GM19455 (cell line): Measurements from ENCODE around the gene KCNAB2.
"Not testable (repeated sequence)": the region's sequence is repeated elsewhere in the genome, so short reads cannot be mapped to it uniquely, and the experiment has no call there.

ENCODE experiments used
- ATAC-seq: cut with Tn5 transposase; IDR thresholded peaks from one replicate; pipeline ENCODE4 v1.9.1; 2021; ENCODE audit not compliant: unreplicated experiment

KCNAB2 gene

GRCh38 chr1:6009120-6010040, 36.3 kb upstream of the KCNAB2 start:
- ATAC-seq = no peak

- ATAC-seq = no peak
These were observed 35.1 kb upstream of the KCNAB2 start for GRCh38 chr1:6010554-6010953.

GRCh38 chr1:6011161-6011945, 34.3 kb upstream of the KCNAB2 start:
- ATAC-seq = no peak

GRCh38 chr1:6011946-6012258, 33.8 kb upstream of the KCNAB2 start:
- ATAC-seq = no peak

- no peak for ATAC-seq
These were observed 33.0 kb upstream of the KCNAB2 start for GRCh38 chr1:6012529-6013318.

GRCh38 chr1:6013491-6013890, 32.2 kb upstream of the KCNAB2 start:
- ATAC-seq = no peak

- ATAC-seq = no peak
These were observed 31.3 kb upstream of the KCNAB2 start for GRCh38 chr1:6014130-6014999.

GRCh38 chr1:6016191-6016865, 29.4 kb upstream of the KCNAB2 start:
- no peak for ATAC-seq

GRCh38 chr1:6017654-6018053, 28.0 kb upstream of the KCNAB2 start:
- not testable (repeated sequence) for ATAC-seq

GRCh38 chr1:6019166-6019845, 26.4 kb upstream of the KCNAB2 start:
- no peak for ATAC-seq

GRCh38 chr1:6022193-6022592, 23.5 kb upstream of the KCNAB2 start:
- ATAC-seq = no peak

GRCh38 chr1:6023346-6023745, 22.3 kb upstream of the KCNAB2 start:
- ATAC-seq = no peak

GRCh38 chr1:6024376-6024775, 21.3 kb upstream of the KCNAB2 start:
- ATAC-seq = no peak

- ATAC-seq = no peak
These were observed 20.2 kb upstream of the KCNAB2 start for GRCh38 chr1:6025269-6026094.

GRCh38 chr1:6026095-6026809, 19.4 kb upstream of the KCNAB2 start:
- ATAC-seq = peak; percentile 77

GRCh38 chr1:6027591-6027990, 18.1 kb upstream of the KCNAB2 start:
- no peak for ATAC-seq

GRCh38 chr1:6028042-6028850, 17.4 kb upstream of the KCNAB2 start:
- ATAC-seq = peak; percentile 28
